ENCODE results near the gene ACADL. TPM values are rescaled to one million over a fixed set of nuclear protein-coding genes. Genes with fewer than 3 reads are reported as not detected.
"Not testable (repeated sequence)": the region's sequence is repeated elsewhere in the genome, so short reads cannot be mapped to it uniquely, and the experiment has no call there.

The ACADL gene
- total RNA-seq, 2 experiments from 2014 or later, result not detected

- no peak overlapping the region for H3K4me3 Mint-ChIP-seq
- POLR2A ChIA-PET, result interaction anchor here (0.9 kb wide), 1 partner anchor 9 kb away, joined by 4 read pairs; the partner anchor contains the start of gene KANSL1L
Observed at GRCh38 chr2:210180477-210180876, 44.8 kb downstream of the ACADL start.

GRCh38 chr2:210179351-210179990 lies 45.8 kb downstream of the ACADL start:
- POLR2A ChIA-PET, result no interaction called here

More at GRCh38 chr2:210180477-210180876, 44.8 kb downstream of the ACADL start:
- peaks cover 7% of the 10 kb centered on the region for H3K27me3 Mint-ChIP-seq (ENCODE audit: low read depth)
- peaks cover 13% of the 10 kb centered on the region for H3K36me3 Mint-ChIP-seq (ENCODE audit: low read depth)
- ATAC-seq (no peak), DNase-seq (no peak)
- CTCF ChIA-PET, result interaction anchor here (1.8 kb wide), 1 partner anchor 8 kb away, joined by 8 read pairs; no protein-coding TSS in a partner anchor
- H3K4me1 Mint-ChIP-seq (ENCODE audit: low read depth), result peaks cover 17% of the 10 kb centered on the region
- no peak overlapping the region for H3K27ac Mint-ChIP-seq
- H3K9me3 Mint-ChIP-seq (ENCODE audit: insufficient read depth), result peaks cover 15% of the 10 kb centered on the region

DNA sequence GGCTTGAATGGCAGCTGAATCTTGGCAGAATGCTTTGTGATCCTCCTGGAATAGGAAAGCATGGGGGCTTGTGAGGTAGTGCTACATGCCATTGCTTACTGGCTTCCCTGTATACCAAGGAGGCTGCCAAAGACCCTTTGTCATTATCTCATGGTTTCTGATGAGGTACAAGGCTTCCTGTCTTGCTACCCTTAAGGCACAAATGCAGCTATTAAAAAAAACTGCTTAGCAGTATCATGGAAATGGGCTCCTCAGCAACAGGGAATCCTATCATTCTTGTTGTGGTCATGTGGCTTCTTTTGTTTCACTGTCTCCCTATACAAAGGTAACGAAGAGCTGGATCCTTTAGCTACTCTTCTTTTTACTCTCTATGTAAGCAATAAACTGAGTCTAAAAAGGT lies 47.5 kb downstream of the ACADL start:
- DNase-seq (no peak), ATAC-seq (no peak)
- ChIA-PET POLR2A (no interaction called here), CTCF (no interaction called here)
- Mint-ChIP-seq H3K4me1 (ENCODE audit: low read depth) (peaks cover 12% of the 10 kb centered on the region), H3K4me3 (no peak overlapping the region), H3K27ac (no peak overlapping the region), H3K9me3 (ENCODE audit: insufficient read depth) (peaks cover 4% of the 10 kb centered on the region), H3K36me3 (ENCODE audit: low read depth) (no peaks in the 10 kb centered on the region), H3K27me3 (ENCODE audit: low read depth) (peaks cover 14% of the 10 kb centered on the region)

More at GRCh38 chr2:210179351-210179990, 45.8 kb downstream of the ACADL start:
- no peak for ATAC-seq
- Mint-ChIP-seq H3K4me3 (no peak overlapping the region), H3K27me3 (ENCODE audit: low read depth) (peaks cover 11% of the 10 kb centered on the region), H3K36me3 (ENCODE audit: low read depth) (peaks cover 8% of the 10 kb centered on the region), H3K4me1 (ENCODE audit: low read depth) (peaks cover 17% of the 10 kb centered on the region), H3K27ac (no peak overlapping the region), H3K9me3 (ENCODE audit: insufficient read depth) (peaks cover 12% of the 10 kb centered on the region)
- CTCF ChIA-PET, result no interaction called here
- DNase-seq, result no peak

GRCh38 chr2:210177115-210177514 lies 48.1 kb downstream of the ACADL start:
- Mint-ChIP-seq H3K27me3 (ENCODE audit: low read depth) (peaks cover 17% of the 10 kb centered on the region), H3K4me1 (ENCODE audit: low read depth) (peaks cover 13% of the 10 kb centered on the region)
- DNase-seq; ATAC-seq; H3K4me3 Mint-ChIP-seq; H3K9me3 Mint-ChIP-seq (ENCODE audit: insufficient read depth); H3K27ac Mint-ChIP-seq; CTCF ChIA-PET; POLR2A ChIA-PET; H3K36me3 Mint-ChIP-seq (ENCODE audit: low read depth): not testable (repeated sequence)

DNA sequence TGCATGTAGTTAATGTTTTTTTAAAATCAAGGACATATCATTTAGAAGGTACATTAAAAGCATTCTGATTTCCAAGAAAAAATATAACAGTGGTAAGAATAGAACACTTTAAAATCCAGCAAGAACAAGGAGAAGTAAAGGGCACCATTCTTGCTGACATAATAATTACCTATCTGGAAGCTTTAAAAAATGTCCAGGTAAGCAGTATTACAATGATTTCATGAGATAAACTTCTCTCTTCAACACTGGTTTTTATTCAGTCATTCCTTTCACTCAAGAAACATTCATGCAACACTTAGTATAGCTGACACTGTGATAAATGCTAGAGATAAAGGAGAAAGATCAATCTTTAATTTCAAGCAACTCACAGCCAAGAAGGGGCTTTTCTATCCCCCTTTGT lies 51.2 kb downstream of the ACADL start:
- CTCF ChIA-PET, result interaction anchor here (1.6 kb wide), 1 partner anchor 21 kb away, joined by 5 read pairs; no protein-coding TSS in a partner anchor
- POLR2A ChIA-PET, result no interaction called here
- ATAC-seq (no peak), DNase-seq (no peak)
- no peaks in the 10 kb centered on the region for H3K9me3 Mint-ChIP-seq (ENCODE audit: insufficient read depth)
- H3K4me3 Mint-ChIP-seq, result no peak overlapping the region
- H3K27me3 Mint-ChIP-seq (ENCODE audit: low read depth), result peaks cover 20% of the 10 kb centered on the region
- peaks cover 19% of the 10 kb centered on the region for H3K4me1 Mint-ChIP-seq (ENCODE audit: low read depth)
- no peak overlapping the region for H3K27ac Mint-ChIP-seq
- no peaks in the 10 kb centered on the region for H3K36me3 Mint-ChIP-seq (ENCODE audit: low read depth)

DNA sequence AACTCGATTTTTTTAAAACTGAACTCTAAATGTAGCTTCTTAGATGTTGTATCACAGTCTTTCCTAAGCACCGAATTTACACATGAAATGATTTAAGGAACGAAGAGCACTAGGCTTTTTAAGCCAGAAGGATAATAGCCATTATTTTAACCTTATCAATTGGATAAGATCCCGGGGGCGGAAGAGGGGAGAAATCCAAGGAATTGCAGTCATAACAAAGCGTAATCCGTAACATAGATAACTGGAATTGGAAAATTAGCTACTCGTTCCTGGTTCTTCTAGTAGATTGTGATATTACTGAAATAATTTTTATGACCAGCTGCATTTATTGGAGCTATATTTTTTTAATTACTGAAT lies 53.0 kb downstream of the ACADL start:
- DNase-seq (no peak), ATAC-seq (no peak)
- peaks cover 20% of the 10 kb centered on the region for H3K27me3 Mint-ChIP-seq (ENCODE audit: low read depth)
- peaks cover 26% of the 10 kb centered on the region for H3K4me1 Mint-ChIP-seq (ENCODE audit: low read depth)
- no peak overlapping the region for H3K27ac Mint-ChIP-seq
- H3K9me3 Mint-ChIP-seq (ENCODE audit: insufficient read depth), result no peaks in the 10 kb centered on the region
- ChIA-PET CTCF (interaction anchor here (1.7 kb wide), 1 partner anchor 9 kb away, joined by 8 read pairs; no protein-coding TSS in a partner anchor), POLR2A (no interaction called here)
- no peaks in the 10 kb centered on the region for H3K36me3 Mint-ChIP-seq (ENCODE audit: low read depth)
- H3K4me3 Mint-ChIP-seq, result peak overlapping the region; percentile 82

GRCh38 chr2:210171309-210172218 lies 53.7 kb downstream of the ACADL start, which contains the start of gene KANSL1L:
Gene KANSL1L (minus strand): TSS chr2:210171409. CDS start chr2:210154582, 16,827 bp downstream.
- DNase-seq, result peak; percentile 96
- CTCF ChIA-PET, result interaction anchor here (1.7 kb wide), 1 partner anchor 10 kb away, joined by 8 read pairs; no protein-coding TSS in a partner anchor
- peak within 1 kb of the TSS; percentile 98 for H3K27ac Mint-ChIP-seq
- H3K9me3 Mint-ChIP-seq (ENCODE audit: insufficient read depth), result no peaks in the 10 kb centered on the region
- POLR2A ChIA-PET, result interaction anchor here (0.6 to 1.0 kb wide), 4 partner anchors 9 to 1905 kb away, joined by 3 to 4 read pairs (median 4); no protein-coding TSS in a partner anchor
- peaks cover 26% of the 10 kb centered on the region for H3K4me1 Mint-ChIP-seq (ENCODE audit: low read depth)
- H3K27me3 Mint-ChIP-seq (ENCODE audit: low read depth), result peaks cover 17% of the 10 kb centered on the region
- ATAC-seq, result peak; percentile 77
- peak within 1 kb of the TSS; percentile 99 for H3K4me3 Mint-ChIP-seq
- H3K36me3 Mint-ChIP-seq (ENCODE audit: low read depth), result no peaks in the 10 kb centered on the region

DNA sequence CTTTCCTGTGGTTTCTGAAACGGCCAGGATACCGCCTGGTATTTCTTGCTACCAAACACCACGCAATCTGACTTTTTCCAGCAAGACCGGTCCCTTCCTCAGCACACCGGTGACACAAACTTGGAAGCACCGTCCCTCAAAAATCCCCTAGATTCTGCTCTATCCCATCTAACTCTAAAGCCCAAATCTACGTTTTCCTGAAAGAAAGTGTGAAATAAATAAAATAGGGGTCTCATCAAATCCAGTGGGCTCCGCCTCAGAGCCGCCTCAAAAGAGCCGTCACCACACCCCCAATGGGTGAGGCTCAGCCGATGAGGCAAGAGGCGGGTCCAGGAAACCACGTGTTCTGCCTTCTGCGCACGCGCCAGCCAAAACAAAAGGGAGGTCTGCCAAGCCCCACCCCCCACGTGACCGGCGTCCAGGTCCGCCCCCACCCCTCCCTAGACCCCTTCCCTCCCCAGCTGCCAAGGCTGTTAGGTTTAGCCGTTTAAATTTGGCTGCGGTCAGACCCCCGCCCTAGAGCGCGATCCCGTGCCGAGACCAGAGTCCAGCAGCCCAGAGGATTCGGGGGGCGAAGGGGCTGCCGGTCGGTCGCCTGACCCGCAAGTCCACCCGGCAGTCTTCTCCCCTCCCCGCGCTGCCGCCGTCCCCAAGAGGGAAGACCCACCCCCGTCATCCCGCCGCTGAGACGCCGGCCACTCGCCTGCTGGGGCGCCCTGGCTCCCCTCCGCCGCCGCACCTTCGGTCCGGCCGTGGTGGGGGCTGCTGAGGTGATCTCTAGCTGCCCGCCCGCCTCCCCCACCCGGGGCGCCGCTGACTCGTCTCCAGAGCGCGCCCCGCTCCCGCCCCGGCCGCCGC lies 54.6 kb downstream of the ACADL start:
- Mint-ChIP-seq H3K4me1 (ENCODE audit: low read depth) (peaks cover 26% of the 10 kb centered on the region), H3K27me3 (ENCODE audit: low read depth) (peaks cover 14% of the 10 kb centered on the region), H3K27ac (peak overlapping the region; percentile 98), H3K9me3 (ENCODE audit: insufficient read depth) (no peaks in the 10 kb centered on the region), H3K4me3 (peak overlapping the region; percentile 99), H3K36me3 (ENCODE audit: low read depth) (no peaks in the 10 kb centered on the region)
- CTCF ChIA-PET, result no interaction called here
- POLR2A ChIA-PET, result interaction anchor here (0.6 to 1.0 kb wide), 4 partner anchors 8 to 1904 kb away, joined by 3 to 4 read pairs (median 4); no protein-coding TSS in a partner anchor
- DNase-seq, result peak; percentile 98
- peak; percentile 82 for ATAC-seq

- Mint-ChIP-seq H3K4me1 (ENCODE audit: low read depth) (peaks cover 26% of the 10 kb centered on the region), H3K27ac (peak overlapping the region; percentile 98), H3K4me3 (peak overlapping the region; percentile 99), H3K27me3 (ENCODE audit: low read depth) (peaks cover 13% of the 10 kb centered on the region), H3K9me3 (ENCODE audit: insufficient read depth) (no peaks in the 10 kb centered on the region), H3K36me3 (ENCODE audit: low read depth) (no peaks in the 10 kb centered on the region)
- no peak for DNase-seq
- CTCF ChIA-PET, result no interaction called here
- ATAC-seq, result no peak
- POLR2A ChIA-PET, result interaction anchor here (1.0 kb wide), 1 partner anchor 8 kb away, joined by 4 read pairs; no protein-coding TSS in a partner anchor
Observed at GRCh38 chr2:210170196-210170445, 55.1 kb downstream of the ACADL start.

DNA sequence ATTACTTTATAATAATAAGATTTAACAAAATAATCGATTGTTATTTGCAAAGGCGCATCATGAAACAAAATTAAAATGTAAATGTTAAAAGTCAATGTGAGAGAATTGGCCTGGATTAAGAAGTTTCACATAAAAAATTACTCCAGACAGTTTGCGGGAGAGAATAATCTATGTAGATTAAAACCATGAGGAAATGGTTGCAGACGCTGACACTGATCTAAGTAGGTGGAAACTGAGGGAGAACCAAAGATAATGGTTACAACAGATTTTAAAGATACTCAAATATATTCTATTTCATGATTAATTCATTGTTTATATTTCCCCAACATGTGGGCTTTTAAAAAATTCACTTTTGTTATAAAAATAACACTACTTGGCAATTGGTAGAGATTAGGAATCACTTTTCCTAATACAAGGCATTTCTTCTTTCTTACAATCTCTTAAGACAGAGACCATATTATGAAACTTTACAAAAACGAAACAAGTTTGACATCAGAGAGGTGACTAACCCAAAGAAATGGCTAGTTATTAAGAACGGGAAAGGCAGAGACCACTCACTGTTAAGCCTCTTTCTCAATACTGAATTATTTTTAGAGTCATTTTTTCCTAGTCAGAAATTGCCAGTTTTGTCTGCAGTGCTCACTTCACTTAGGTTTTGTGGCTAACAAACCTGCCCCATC lies 55.6 kb downstream of the ACADL start:
- peaks cover 26% of the 10 kb centered on the region for H3K4me1 Mint-ChIP-seq (ENCODE audit: low read depth)
- H3K9me3 Mint-ChIP-seq (ENCODE audit: insufficient read depth), result no peaks in the 10 kb centered on the region
- DNase-seq, result no peak
- no peak for ATAC-seq
- no peaks in the 10 kb centered on the region for H3K36me3 Mint-ChIP-seq (ENCODE audit: low read depth)
- POLR2A ChIA-PET, result no interaction called here
- H3K27me3 Mint-ChIP-seq (ENCODE audit: low read depth), result peaks cover 11% of the 10 kb centered on the region
- peak overlapping the region; percentile 99 for H3K4me3 Mint-ChIP-seq
- CTCF ChIA-PET, result no interaction called here
- peak overlapping the region; percentile 98 for H3K27ac Mint-ChIP-seq

GRCh38 chr2:210167227-210167626 lies 58.0 kb downstream of the ACADL start:
- Mint-ChIP-seq H3K27ac (no peak overlapping the region), H3K9me3 (ENCODE audit: insufficient read depth) (no peaks in the 10 kb centered on the region), H3K27me3 (ENCODE audit: low read depth) (peaks cover 4% of the 10 kb centered on the region), H3K36me3 (ENCODE audit: low read depth) (no peaks in the 10 kb centered on the region), H3K4me3 (no peak overlapping the region), H3K4me1 (ENCODE audit: low read depth) (peaks cover 35% of the 10 kb centered on the region)
- POLR2A ChIA-PET, result no interaction called here
- ATAC-seq (no peak), DNase-seq (no peak)
- CTCF ChIA-PET, result no interaction called here

Measured in activated CD8-positive, alpha-beta T cell treated with anti-CD3 and anti-CD28 coated beads, Interleukin-2, amount 10 ng/mL, durations not matched to agents 7 days and 5 days (primary cell).